ENCODE measurements around the gene CKB. TPM values are rescaled to one million over a fixed set of nuclear protein-coding genes. Genes with fewer than 3 reads are reported as not detected.

The CKB gene
- polyA plus RNA-seq, 2 of the 4 experiments (the other 2 are of a cell fraction) = 52.3 to 79.8 TPM

- Histone ChIP-seq H3K4me1 (peaks cover 41% of the 10 kb centered on the region), H3K27ac (peak overlapping the region; percentile 24 to 48; a peak in 4 of 6 replicates), H3K4me3 (no peak overlapping the region), H3K4me2 (peak overlapping the region; percentile 30; the same call in 1 of the 3 replicates), H3K9me3 (no peaks in the 10 kb centered on the region)
- ATAC-seq (peak; percentile 32 to 75; a peak in 4 of 6 replicates), DNase-seq (ENCODE audit: low read depth in 1 of 2, low spot score in 1 of 2) (peak; percentile 63 to 93), FAIRE-seq (no peak)
- POLR2A ChIA-PET = interaction anchor here (0.8 to 1.5 kb wide), 2 partner anchors 10 to 24 kb away, joined by 4 read pairs; no protein-coding TSS in a partner anchor
- 10% methylated on average over 3 of the region's 9 CpGs for WGBS (ENCODE audit: missing lambda C conversion rate)
- TF ChIP-seq KDM5A (IDR thresholded peaks at IDR 0.05) = no peak
- TF ChIP-seq SMC3 (IDR thresholded peaks at IDR 0.05) = peak; percentile 84
- 0 out of 5 replicates have a peak, but pooled peaks of 1 of the 2 experiments have one; percentile 22 for TF ChIP-seq JUN (IDR thresholded peaks at IDR 0.05)
- TF ChIP-seq BHLHE40 (IDR thresholded peaks at IDR 0.05; ENCODE audit: low read depth, low read length) = no peak
- TF ChIP-seq PBX3 (IDR thresholded peaks at IDR 0.05) = 0 out of 2 replicates have a peak, but pooled peaks have one; percentile 13
- TF ChIP-seq CTCF (IDR thresholded peaks at IDR 0.05) = peak; percentile 85
- peak; percentile 76 to 78 for TF ChIP-seq RAD21 (conservative IDR thresholded peaks at IDR 0.05 in 1 of 2, IDR thresholded peaks at IDR 0.05 in 1 of 2)
- CTCF ChIA-PET = interaction anchor here (0.6 to 10.0 kb wide), 19 partner anchors 9 to 403 kb away, joined by 3 to 489 read pairs (median 3); partner anchors contain the start of genes BAG5 and TRMT61A
These were observed 4.1 kb downstream of the CKB start for GRCh38 chr14:103518422-103519042.

- ChIA-PET POLR2A (interaction anchor here (0.5 to 1.5 kb wide), 2 partner anchors 24 to 93 kb away, joined by 3 to 4 read pairs; no protein-coding TSS in a partner anchor), CTCF (interaction anchor here (0.6 to 10.0 kb wide), 13 partner anchors 8 to 57 kb away, joined by 3 to 489 read pairs (median 6); partner anchors contain the start of genes BAG5 and TRMT61A)
- 73% methylated on average over 20 of the region's 20 CpGs for WGBS (ENCODE audit: missing lambda C conversion rate)
- H3K27ac ChIP-seq = 0 out of 6 replicates have a peak overlapping the region, but pooled peaks of 1 of the 2 experiments have one; percentile 2
- no peak overlapping the region for H3K4me3 ChIP-seq
- no peak for FAIRE-seq
- no peak for DNase-seq (ENCODE audit: low read depth in 1 of 2, low spot score in 1 of 2)
- H3K4me1 ChIP-seq = peaks cover 37% of the 10 kb centered on the region
- no peak overlapping the region for H3K4me2 ChIP-seq
- no peaks in the 10 kb centered on the region for H3K9me3 ChIP-seq
- ATAC-seq = peak in 1 of 2 experiments; percentile 2; a peak in 3 of 6 replicates
- TF ChIP-seq POLR2A (IDR thresholded peaks at IDR 0.05; ENCODE audit: low read length) = no peak
- TF ChIP-seq HOXB13 (CRISPR knock-in tag; IDR thresholded peaks at IDR 0.05; ENCODE audit: low read depth) = no peak
- TF ChIP-seq RARB (CRISPR knock-in tag; IDR thresholded peaks at IDR 0.05) = no peak
- no peak for TF ChIP-seq RFX5 (IDR thresholded peaks at IDR 0.05)
- no peak for TF ChIP-seq JUNB (IDR thresholded peaks at IDR 0.05)
- TF ChIP-seq NR3C1 (IDR thresholded peaks at IDR 0.05) = no peak
- TF ChIP-seq ELK1 (IDR thresholded peaks at IDR 0.05; ENCODE audit: low read depth, low read length) = no peak
- TF ChIP-seq CEBPB (IDR thresholded peaks at IDR 0.05) = no peak
- no peak for TF ChIP-seq RCOR1 (IDR thresholded peaks at IDR 0.05; ENCODE audit: low read depth, low read length)
- TF ChIP-seq MAX (IDR thresholded peaks at IDR 0.05) = no peak
- TF ChIP-seq FOXS1 (CRISPR knock-in tag; IDR thresholded peaks at IDR 0.05) = no peak
- TF ChIP-seq RNF2 (IDR thresholded peaks at IDR 0.05; ENCODE audit: borderline replicate concordance, low read depth) = no peak
- no peak for TF ChIP-seq BCL3 (IDR thresholded peaks at IDR 0.05)
These were observed 4.8 kb downstream of the CKB start for GRCh38 chr14:103517721-103518421.

Data from A549 (cell line).